ENCODE results near the gene PSMC3.

Gene PSMC3

DNA sequence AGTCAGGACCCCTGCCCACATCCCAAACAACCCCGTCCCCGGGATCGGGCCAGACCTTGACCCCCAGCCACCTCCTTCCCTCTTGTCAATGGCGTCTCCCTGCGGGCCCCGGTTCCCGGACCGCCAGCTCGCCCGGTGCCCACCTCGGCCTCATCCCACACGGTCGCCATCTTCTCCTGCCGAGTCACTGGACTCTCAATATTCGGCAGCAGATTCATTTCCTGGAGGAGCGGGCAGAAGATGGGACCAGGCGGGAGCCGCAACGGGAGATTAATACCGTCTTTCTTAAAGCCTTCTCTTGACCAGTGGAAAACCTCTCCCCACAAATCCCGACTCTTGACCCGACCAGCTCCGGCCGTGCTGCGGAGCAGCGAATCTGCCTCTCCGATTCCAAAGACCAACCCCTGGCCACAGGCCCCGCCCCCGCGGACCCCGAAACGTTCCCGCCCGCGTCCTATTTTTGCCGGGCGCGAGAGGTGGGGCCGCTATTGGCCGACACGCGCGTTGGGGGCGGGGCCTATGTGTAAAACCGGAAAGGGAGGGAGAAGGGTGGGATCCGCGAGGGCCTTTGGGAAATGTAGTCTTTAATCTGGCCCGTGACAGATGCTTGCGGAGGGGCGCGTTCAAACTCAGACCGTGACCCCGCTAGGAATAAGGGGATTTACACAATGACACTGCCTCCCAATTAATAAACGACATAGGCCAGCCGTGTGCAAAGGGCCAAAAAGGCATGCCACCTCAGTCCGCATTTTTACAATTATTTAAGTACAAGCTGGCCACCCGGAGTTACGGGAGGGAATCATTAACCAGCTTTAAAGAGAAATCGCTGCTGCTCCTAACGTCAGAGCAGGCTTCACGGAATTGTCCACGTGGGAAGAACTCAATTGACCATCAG lies at the start of gene PSMC3:
Gene PSMC3 (minus strand): TSS at position 378 of the 895 bp plus-strand sequence. CDS start 160 bp downstream, at position 218.
- peak; percentile 97 for DNase-seq

DNA sequence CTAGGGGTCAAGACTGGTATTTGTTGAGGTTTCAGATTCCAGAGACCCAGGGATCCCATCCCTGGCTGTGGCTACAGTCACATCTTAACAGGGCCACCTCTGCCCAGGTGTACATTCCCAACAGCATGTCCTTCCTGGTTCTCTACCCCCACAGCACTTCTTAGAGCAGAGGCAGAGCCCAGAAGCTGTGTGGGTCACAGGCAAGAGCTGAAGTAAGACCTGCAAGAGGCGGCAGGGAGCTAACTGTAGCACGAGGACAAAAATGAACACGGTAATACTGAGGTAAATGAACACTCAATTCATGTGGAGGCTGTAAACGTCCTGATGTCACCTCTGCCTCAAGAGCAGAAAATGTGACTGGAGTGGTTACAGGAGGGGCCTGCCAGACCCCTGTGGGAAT lies 44.4 kb upstream of the PSMC3 start:
- DNase-seq = no peak

DNA sequence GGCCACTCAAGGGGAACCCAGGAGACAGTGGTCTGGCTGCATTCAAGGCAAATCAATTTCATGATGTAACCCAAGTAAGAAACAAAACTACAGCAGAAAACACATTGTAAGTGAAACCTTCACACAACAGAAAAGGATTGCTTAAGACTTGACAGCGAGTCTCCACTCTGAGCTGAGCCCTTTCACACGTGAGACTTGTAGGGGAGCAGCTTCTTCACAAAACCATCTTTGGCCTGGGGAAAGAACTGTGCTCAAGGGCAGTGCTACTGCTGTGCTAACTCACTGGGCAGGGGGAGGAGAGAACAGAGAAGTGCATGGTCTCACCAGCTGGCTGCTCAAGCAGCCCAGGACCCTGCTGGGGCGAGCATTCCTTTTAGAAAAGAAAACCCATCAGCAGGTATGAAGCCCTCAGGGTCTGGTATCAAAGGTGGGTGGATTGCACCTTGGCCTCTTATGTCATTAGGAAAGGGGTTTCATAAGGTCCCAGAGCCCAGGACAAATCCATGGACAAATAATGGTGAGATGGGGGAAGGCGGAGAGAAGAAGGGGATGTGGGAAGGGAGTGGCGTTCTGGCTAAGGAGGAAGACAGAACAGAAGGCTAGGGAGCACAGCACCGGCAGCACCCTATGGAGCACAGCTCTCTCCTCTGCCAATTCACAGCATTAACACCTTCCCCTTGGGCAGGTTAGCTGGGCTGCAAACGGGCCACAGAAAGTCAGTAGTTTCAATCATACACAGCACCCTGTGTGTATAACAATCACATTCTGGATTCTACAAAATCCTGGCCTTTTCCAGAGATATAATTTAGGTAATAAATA lies 43.3 kb upstream of the PSMC3 start:
- DNase-seq = no peak

DNA sequence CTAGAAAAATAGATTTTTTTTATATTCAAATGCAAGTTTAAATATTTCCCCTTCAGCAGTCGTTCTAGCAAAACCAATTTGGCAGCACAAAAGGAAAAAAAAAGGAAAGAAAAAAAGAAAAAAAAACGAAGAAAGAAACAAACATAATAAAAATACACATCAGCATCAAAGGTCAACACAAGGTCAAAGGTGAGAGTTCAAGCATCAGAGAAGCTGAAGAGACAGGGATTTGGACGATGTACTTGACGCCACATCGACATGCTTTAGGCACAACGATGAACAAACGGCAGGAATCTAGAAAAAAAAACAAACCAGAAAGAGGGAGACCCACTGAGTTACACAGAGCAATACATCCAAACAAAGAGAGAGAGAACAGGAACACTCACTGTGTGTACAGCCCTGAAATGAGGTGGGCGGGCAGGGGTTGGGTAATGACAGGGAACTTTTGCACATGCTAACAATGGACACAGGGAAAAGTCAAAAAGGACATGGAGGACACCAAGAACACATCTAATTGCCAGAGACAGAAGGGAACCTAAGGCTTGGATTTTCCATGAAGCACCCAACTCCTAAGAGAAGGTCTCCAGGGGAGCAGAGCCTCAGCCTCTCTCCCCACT lies 42.5 kb upstream of the PSMC3 start:
- DNase-seq = no peak

DNA sequence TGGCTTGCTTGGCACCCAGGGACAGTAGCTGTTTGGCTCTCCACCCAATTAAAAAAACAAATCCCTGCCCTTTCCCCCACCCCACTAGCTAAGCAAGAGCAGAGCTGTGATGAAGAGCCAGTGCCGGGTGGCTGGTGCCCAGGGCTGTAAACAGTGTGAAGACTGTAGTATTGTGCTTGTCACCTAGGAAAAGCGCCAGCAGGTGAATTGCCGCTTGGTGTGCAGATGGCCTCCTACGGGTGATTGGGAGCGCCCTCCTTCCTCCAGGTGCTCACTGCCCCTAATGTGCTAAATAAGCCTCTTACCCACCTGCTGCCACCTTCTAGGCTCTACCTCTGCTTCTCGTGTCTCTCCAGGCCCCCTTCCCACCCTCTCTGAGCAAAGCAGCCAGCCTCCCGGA lies 41.1 kb upstream of the PSMC3 start:
- no peak for DNase-seq

DNA sequence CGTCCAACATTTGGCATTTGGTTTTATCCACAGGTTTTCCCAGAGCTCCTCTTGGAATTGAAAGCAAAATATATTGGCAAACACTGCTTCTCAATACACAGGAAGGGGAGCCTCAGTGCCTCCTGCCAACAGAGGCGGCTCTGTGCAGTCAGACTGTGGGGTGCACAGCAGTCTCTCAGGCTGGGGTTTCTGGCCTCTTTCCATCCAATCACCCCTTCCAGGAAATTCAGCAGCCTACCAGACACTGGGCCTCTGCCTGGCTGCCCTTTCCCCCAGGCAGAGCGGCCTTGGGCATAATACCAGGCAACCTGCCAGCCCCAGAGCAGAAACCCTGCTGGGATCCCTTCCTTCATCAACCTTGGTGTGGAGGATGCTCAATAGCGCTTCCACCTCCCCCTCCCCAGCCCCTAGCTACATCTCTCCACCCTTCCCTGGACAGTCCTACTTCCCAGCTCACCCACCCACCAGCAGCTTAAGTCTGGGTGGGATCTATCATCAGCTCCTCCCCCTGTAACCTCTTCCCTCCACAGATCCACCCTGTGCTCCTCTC lies 40.5 kb upstream of the PSMC3 start:
- DNase-seq = no peak

DNA sequence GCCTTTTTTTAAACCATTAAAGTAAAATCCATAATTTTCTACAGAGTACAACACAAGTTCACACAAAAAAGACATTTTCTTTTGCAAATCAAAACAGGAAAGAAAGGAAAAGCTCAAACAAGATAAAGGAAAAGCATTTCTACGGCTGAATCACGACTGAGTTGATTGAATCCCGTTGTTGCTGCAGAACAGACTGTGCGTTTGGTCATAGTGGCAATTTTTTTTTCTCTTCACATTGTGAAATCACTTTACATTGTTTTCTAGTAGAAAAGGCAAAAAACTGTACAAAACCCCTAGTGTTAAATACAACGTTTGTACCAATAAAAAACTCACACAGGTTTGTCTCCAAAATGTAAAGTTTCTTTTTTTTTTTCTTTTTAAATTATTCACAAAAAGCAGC lies 40.0 kb upstream of the PSMC3 start:
- DNase-seq = no peak

DNA sequence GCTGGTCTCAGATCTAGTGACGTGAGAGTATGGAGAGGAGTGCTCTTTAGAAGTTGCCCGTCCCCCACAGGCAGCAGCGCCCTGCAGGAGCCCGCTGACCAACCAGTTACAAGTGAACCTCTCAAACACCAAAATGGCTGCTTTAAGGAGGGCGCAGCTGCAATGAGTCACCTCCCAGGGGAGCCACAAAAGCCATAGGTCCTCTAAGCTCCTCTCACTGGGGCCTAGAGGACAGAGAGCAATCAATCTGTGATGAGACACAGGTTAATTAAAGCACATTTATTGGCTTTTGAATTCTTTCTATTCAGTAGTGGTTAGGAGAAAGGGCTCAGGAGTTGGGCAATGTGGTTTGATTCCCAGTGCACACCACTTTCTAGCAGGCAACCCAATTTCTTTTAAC lies 38.2 kb upstream of the PSMC3 start:
- no peak for DNase-seq

DNA sequence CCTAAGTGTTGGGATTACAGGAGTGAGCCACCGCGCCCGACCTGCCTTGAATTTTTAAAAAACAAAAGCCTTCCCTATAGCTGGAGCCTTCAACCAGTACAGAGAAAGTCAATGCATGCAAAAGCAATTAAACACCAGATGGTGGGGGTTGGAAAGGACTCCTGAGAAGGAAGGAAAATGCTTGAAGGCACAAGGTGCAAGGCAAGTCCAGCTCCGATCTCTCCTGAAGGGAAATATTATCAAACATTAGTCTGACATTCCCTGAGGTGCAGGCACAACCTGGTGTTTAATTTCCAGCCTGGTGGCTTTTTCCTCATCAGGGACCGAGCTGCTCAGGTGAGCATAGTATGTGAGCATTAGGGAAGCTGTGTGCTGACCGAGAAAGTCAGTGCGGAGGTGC lies 35.6 kb upstream of the PSMC3 start:
- DNase-seq = no peak

DNA sequence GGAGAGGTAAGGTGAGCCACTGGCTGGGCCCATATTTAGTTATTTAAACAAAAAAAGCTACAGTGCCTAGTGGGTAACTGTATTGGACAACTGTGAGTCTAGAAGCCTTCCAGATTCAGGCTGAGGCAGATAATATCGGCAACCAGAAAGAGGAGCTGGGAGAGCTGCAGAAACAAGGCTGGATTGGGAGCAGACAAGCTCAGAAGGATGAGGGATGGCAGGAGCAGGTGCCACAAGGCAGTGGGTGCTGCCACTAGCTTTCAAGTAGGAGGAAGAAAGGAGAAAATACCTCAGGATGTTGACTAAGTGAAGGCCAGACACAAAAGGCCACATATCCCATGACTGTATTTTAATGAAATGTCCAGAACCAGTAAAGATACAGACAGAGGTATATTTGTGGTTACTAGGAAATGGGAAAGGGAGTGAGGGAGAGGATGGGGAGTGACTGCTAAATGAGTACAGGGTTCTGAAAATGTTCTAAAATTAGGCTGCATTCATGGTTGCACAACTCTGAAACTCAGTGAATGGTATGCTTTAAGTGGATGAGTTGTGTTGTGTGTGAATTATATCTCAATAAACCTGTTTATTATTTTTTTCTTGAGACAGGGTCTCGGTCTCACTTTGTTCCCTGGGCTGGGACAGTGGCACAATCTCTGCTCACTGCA lies 34.5 kb upstream of the PSMC3 start:
- no peak for DNase-seq

DNA sequence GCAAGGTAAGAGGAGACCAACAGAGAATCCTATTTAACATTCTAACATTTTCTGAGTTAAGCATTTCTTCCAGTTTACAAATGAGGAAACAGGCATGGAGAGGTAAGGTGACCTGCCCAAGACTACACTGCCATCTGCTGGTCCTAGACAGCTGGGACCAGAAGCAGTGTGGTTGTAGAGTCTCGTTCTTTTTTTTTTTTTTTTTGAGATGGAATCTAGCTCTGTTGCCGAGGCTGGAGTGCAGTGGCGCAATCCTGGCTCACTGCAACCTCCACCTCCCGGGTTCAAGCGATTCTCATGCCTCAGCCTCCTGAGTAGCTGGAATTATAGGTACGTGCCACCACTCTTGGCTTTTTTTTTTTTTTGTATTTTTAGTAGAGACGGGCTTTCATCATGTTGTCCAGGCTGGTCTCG lies 28.0 kb upstream of the PSMC3 start:
- DNase-seq = peak; percentile 79 to 83

DNA sequence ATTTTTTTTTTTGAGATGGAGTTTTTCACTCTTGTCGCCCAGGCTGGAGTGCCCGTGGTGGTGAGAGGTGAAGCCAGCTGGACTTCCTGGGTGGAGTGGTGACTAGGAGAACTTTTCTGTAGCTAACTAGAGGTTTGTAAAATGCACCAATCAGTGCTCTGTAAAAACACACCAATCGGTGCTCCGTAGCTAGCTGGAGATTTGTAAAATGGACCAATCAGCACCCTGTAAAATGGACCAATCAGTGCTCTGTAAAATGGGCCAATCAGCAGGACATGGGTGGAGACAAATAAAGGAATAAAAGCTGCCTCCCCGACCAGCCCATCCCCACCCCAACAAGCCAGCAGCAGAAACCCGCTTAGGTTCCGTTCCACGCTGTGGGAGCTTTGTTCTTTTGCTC lies 27.1 kb upstream of the PSMC3 start:
- DNase-seq = peak in 1 of 2 donors; percentile 8

DNA sequence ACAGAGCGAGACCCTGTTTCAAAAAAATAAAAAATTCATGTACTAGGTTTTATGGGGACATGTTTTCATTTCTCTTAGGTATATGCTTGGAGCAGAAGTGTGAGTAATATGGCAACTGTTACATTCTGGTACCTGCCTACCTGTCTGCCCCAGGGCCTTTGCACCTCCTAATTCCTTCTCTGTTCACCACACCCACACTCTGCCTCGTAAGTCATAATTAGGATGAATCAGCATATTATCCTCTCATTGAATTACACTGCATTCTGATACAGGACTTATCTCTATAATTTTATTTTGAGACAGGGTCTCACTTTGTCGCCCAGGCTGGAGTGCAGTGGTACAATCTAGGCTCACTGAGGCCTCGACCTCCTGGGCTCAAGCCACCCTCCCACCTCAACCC lies 25.8 kb upstream of the PSMC3 start:
- DNase-seq = no peak

DNA sequence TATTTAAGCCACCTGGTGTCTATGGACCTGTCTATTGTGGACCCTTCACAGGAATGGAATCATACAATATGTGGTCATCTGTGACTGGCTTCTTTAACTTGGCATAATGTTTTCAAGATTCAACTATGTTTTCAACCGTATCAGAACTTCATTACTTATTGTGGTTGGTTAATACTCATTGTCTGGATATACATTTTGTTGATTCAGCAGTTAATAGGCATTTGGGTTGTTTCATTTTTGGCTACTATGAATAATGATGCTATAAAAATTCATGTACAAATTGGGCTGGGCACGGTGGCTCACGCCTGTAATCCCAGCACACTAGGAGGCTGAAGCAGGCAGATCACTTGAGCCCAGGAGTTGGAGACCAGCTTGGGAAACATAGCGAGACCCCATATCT lies 25.2 kb upstream of the PSMC3 start:
- DNase-seq = no peak

DNA sequence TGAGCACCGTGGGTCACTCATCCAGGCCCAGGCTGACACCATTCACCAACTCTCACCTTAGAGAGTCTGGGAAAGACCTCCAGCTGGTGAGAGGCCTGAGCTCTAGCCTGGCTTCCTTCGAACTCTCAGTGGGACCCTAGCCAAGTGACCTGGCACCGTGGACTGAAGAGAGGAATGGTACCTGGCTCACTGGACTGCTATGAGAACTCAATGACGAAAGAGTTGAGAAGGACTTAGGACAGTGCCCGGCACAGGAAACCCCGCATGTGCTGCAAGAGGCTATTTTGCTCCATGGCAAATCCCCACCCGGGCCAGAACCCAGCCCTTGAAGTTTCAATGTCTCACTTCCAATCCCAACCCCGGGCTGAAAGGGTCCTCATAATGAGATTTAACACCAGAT lies 23.3 kb upstream of the PSMC3 start:
- DNase-seq = no peak

DNA sequence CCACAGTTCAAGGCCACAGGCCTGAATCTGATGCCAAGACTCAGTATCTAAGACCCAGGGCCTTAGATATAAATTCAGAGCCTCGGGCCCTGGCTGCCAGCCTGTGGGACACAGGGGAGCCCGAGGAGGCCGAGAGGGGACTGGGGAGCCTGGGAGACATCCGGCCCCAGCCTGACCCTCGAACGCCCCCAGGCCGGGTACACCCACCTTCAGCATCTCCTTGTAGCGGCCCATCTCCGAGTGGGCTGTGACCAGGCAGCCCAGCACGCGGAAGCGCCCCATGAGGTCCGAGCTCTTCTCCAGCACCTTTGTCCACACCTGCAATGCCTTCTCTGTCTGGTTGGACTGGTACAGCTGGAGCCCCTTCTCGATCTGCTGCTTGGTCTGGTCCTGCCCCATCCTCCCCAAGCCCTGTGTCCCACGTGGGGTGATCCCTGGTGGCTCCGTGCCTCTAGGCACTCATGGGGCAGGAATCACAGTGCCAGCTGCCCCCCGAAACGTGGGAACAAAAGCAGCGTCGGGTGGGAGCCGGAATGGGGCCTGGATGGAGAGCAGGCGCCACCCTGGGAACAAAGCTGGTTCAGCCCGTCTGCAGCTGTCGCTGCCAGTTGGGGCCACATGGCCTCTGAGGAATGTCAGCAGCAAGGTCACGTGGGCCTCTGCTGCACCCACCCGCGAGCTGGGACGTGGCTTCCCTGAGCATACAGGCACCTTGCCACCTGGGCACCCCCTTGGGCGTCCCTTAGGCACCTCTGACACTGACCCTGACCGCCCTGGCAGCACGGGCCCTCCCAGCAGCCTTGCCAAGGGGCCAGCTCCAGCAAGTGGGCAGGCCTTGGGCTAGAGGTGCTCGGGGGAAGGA lies 22.6 kb upstream of the PSMC3 start, which contains the start of gene RAPSN:
Gene RAPSN (minus strand): TSS at position 571 of the 862 bp plus-strand sequence. CDS start 172 bp downstream, at position 399.
- no peak for DNase-seq

DNA sequence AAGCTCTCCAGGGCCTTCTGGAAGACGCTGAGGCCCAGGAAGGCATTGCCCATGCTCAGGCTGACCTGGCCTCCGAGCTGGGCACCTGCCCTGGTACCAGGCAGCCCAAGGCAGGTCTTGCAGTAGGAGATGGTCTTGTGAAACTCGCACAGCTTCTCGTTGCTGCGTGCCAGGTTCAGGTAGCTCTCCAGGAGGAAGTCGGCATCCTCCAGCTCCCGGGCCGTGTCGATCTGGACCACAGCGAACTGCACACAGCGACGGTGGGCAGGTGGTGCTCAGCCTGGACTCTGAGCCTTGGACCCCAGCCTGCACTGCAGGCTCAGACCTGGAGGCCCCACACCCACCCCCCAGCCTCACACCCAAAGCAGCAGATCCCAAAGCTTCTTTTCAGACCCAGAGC lies 21.7 kb upstream of the PSMC3 start:
- DNase-seq = no peak

DNA sequence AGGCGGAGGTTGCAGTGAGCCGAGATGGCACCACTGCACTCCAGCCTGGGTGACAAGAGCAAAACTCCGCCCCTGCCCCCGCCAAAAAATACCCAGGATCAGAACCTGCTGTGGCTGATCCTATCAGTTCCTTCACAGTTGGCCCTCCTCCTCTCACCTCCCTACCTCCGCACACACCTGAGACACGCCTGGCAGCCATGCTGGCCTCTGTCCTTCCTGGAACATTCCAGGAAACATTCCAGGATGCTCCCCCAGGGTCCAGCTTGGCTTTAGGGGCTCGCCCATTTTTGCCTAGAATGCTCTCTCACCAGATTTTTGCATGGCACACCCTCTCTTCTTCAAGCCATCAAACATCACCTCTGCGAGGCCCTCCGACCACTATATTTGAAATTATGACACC lies 20.6 kb upstream of the PSMC3 start:
- DNase-seq = no peak

DNA sequence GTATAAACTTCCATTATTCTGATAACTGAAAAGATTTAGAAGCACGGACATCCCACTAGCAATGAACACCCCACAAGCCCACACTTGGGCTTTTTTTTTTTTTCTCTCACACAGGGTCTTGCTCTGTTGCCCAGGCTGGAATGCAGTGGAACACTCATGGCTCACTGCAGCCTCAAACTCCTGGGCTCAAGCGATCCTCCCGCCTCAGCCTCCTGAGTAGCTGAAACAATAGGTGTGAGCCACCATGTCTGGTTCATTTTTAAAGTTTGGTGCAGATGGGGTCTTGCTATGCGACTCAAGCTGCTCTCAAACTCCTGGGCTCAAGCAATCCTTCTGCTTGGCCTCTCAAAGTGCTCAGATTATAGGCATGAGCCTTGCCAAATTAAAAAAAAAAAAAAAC lies 19.6 kb upstream of the PSMC3 start:
- no peak for DNase-seq

DNA sequence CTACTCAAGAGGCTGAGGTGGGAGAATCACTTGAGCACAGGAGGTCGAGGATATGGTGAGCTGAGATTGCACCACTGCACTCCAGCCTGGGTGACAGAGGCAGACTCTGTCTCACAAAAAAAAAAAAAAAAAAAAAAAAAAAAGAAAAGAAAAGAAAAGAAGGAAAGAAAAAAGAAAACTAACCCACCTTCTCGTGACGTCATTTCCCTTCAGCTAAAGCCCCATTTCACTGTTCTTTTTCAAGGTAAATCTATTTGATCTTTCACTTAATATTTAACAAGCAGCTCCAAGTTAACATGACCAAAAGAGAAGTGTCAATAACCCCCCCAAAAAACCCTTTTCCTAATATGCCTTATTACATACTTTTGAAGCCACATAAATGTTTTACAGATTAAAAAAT lies 17.6 kb upstream of the PSMC3 start:
- no peak for DNase-seq

DNA sequence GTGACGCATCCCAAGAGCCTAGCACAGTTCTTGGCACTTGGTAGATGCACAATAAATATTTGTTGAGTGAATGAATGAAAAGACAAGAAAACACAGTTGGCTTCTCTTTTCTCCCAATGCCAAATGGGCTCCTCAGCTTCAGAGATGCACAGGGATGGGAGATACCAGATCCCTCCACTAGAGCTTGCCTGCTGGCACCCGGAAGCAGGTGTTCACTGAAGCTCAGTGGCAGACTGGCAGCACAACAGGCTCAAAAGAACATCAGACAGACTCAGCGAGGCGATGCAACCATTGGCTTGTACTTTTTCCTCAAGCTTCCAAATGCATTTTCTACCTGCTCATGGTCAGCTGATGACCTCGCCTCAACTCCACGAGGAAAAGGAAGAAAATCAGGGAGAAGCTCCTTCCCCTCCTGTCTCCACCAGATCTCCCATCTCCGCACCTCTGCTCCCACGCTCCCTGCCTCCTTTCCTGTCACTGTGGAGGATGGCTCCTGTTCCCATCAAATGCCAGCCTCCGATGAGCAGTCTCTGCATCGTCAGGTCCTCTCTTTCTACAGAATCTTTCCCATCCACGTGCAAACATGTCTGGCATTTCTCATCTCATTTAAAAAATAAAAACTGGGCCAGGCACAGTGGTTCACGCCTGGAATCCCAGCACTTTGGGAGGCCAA lies 16.9 kb upstream of the PSMC3 start:
- DNase-seq = no peak

All from CD4-positive, alpha-beta T cell treated with Interleukin-4 for 1 hour (primary cell).